ENCODE measurements around the gene MEF2A.

Gene MEF2A

DNA sequence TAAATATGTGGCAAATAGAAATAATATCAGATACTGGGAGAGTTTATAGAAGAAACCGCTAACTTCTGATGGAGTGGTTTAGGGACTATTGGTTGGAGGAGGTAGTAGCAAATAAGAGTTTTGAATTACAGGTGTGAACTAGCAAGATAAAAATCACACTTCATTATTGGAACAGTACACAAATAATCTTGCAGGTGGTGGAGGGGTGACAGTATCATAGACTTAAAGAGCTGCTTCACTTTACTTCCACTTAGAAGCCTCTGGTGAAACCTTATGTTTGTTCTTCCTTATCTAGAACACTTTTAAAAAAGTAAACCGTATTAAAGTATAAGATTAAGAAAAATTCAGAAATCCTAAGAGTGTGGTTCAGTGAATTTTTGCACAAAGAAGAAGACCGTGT lies 69.4 kb downstream of the MEF2A start:
- Histone ChIP-seq H4K20me1 (ENCODE audit: insufficient read depth, low read length) (no peaks in the 10 kb centered on the region), H3K4me1 (ENCODE audit: low read length) (peaks cover 17% of the 10 kb centered on the region), H3K4me2 (ENCODE audit: low read depth, low read length) (no peak overlapping the region), H3K27me3 (replicated peaks; ENCODE audit: insufficient read depth, low read length) (no peaks in the 10 kb centered on the region), H3F3A (ENCODE audit: insufficient read depth, low read length) (no peaks in the 10 kb centered on the region), H3K9me3 (replicated peaks; ENCODE audit: insufficient read depth, low read length) (no peaks in the 10 kb centered on the region), H3K9ac (ENCODE audit: low read length) (no peak overlapping the region), H3K4me3 (ENCODE audit: low read length) (no peak overlapping the region), H3K27ac (ENCODE audit: low read length) (no peak overlapping the region), H3K9me2 (replicated peaks; ENCODE audit: insufficient read depth, low read length) (no peaks in the 10 kb centered on the region), H2AFZ (ENCODE audit: low read length) (no peak overlapping the region), H3K79me2 (ENCODE audit: low read length) (peaks cover 26% of the 10 kb centered on the region), H3K36me3 (replicated peaks; ENCODE audit: insufficient read depth, low read length) (no peaks in the 10 kb centered on the region)
- no peak for DNase-seq
- TF ChIP-seq EZH2 (optimal IDR thresholded peaks at IDR 0.05; ENCODE audit: low read depth, low read length) (no peak), CTCF (IDR thresholded peaks at IDR 0.05; ENCODE audit: low read length) (no peak), EZH2phosphoT487 (IDR thresholded peaks at IDR 0.05; ENCODE audit: low read length) (no peak)

DNA sequence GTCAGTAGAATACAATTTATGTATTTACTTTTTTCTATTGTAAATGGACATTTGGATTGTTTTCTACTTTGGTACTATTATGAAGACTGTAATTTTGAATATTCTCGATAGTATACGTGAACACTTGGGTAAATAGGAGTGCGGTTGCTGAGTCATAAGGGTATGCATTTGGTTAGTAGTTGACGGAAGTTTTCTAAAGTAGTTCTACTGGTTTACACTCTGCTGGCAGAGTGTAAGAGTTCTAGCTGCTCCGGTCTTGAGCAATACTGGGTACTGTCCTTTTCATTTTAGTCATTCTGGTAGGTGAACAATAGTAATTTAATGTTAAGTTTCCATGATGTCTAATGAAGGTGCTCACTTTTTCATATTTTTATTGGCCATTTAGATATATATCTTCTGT lies 70.0 kb downstream of the MEF2A start:
- H3K79me2 ChIP-seq (ENCODE audit: low read length) = peaks cover 19% of the 10 kb centered on the region
- no peak overlapping the region for H3K4me3 ChIP-seq (ENCODE audit: low read length)
- no peaks in the 10 kb centered on the region for H3F3A ChIP-seq (ENCODE audit: insufficient read depth, low read length)
- TF ChIP-seq CTCF (IDR thresholded peaks at IDR 0.05; ENCODE audit: low read length) = no peak
- no peak for TF ChIP-seq EZH2 (optimal IDR thresholded peaks at IDR 0.05; ENCODE audit: low read depth, low read length)
- TF ChIP-seq EZH2phosphoT487 (IDR thresholded peaks at IDR 0.05; ENCODE audit: low read length) = no peak
- no peak overlapping the region for H2AFZ ChIP-seq (ENCODE audit: low read length)
- no peak for DNase-seq
- H4K20me1 ChIP-seq (ENCODE audit: insufficient read depth, low read length) = no peaks in the 10 kb centered on the region
- H3K9ac ChIP-seq (ENCODE audit: low read length) = no peak overlapping the region
- no peaks in the 10 kb centered on the region for H3K9me2 ChIP-seq (replicated peaks; ENCODE audit: insufficient read depth, low read length)
- no peaks in the 10 kb centered on the region for H3K36me3 ChIP-seq (replicated peaks; ENCODE audit: insufficient read depth, low read length)
- H3K4me1 ChIP-seq (ENCODE audit: low read length) = peaks cover 11% of the 10 kb centered on the region
- no peaks in the 10 kb centered on the region for H3K27me3 ChIP-seq (replicated peaks; ENCODE audit: insufficient read depth, low read length)
- no peak overlapping the region for H3K4me2 ChIP-seq (ENCODE audit: low read depth, low read length)
- no peak overlapping the region for H3K27ac ChIP-seq (ENCODE audit: low read length)
- no peaks in the 10 kb centered on the region for H3K9me3 ChIP-seq (replicated peaks; ENCODE audit: insufficient read depth, low read length)

DNA sequence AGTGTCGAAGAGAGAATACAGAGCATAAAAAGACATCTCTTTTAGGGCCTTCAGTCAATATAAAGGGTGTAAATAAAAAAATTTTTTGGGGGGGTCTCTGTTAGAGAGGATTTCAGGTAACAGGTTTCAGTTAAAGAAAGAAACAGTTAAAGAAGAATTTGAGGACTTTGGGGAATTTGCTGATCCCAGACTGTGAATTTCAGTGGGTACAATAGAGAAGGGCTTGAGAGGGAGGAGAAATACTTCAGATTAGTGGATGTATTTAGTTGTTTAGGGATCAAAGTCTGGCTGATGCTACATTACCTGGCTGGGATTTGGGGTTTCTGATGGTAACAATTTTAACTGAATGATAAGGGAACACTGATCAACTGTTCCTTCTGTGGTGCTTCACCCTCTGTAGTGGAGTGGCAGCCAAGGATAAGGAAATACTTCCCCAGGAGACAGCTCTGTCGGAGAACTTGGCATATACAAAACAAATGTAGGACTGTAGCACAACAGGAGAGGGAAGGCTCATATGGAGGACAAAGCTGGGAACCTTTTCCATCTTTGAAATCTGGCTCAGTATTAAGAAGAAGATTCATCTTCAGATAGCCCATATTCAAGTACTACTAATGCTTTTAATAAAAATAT lies 79.2 kb downstream of the MEF2A start:
- no peaks in the 10 kb centered on the region for H3K9me2 ChIP-seq (replicated peaks; ENCODE audit: insufficient read depth, low read length)
- H3K9me3 ChIP-seq (replicated peaks; ENCODE audit: insufficient read depth, low read length) = no peaks in the 10 kb centered on the region
- H3K36me3 ChIP-seq (replicated peaks; ENCODE audit: insufficient read depth, low read length) = no peaks in the 10 kb centered on the region; the same call in 1 of the 2 replicates
- no peak overlapping the region for H3K9ac ChIP-seq (ENCODE audit: low read length)
- no peak overlapping the region for H3K4me2 ChIP-seq (ENCODE audit: low read depth, low read length)
- H3K27ac ChIP-seq (ENCODE audit: low read length) = no peak overlapping the region
- no peaks in the 10 kb centered on the region for H4K20me1 ChIP-seq (ENCODE audit: insufficient read depth, low read length)
- DNase-seq = no peak
- peaks cover 4% of the 10 kb centered on the region; the same call in 1 of the 2 replicates for H3K79me2 ChIP-seq (ENCODE audit: low read length)
- H3K27me3 ChIP-seq (replicated peaks; ENCODE audit: insufficient read depth, low read length) = no peaks in the 10 kb centered on the region
- no peak overlapping the region for H2AFZ ChIP-seq (ENCODE audit: low read length)
- H3K4me1 ChIP-seq (ENCODE audit: low read length) = no peaks in the 10 kb centered on the region
- H3F3A ChIP-seq (ENCODE audit: insufficient read depth, low read length) = no peaks in the 10 kb centered on the region
- no peak overlapping the region for H3K4me3 ChIP-seq (ENCODE audit: low read length)
- TF ChIP-seq EZH2 (optimal IDR thresholded peaks at IDR 0.05; ENCODE audit: low read depth, low read length) (no peak), EZH2phosphoT487 (IDR thresholded peaks at IDR 0.05; ENCODE audit: low read length) (no peak), CTCF (IDR thresholded peaks at IDR 0.05; ENCODE audit: low read length) (no peak)
